ENCODE data around the gene AK5. TPM values are rescaled to one million over a fixed set of nuclear protein-coding genes. Genes with fewer than 3 reads are reported as not detected.

AK5 gene
- total RNA-seq, 1 experiment from 2014 or later = 3.8 TPM

- Histone ChIP-seq H3K9me3 (ENCODE audit: low read length) (no peaks in the 10 kb centered on the region), H3K27me3 (ENCODE audit: low read length) (no peaks in the 10 kb centered on the region), H3K36me3 (ENCODE audit: low read depth, low read length) (no peaks in the 10 kb centered on the region), H3K27ac (ENCODE audit: low read length) (no peak overlapping the region), H3F3A (ENCODE audit: low read length, unreplicated experiment) (no peaks in the 10 kb centered on the region), H3K9ac (ENCODE audit: low read length) (no peak overlapping the region), H3K79me2 (ENCODE audit: low read length) (no peaks in the 10 kb centered on the region), H2AFZ (ENCODE audit: low read length) (no peak overlapping the region), H3K4me2 (ENCODE audit: low read length) (no peak overlapping the region), H3K4me3 (ENCODE audit: low read length) (no peak overlapping the region), H3K9me2 (replicated peaks; ENCODE audit: low read length) (no peaks in the 10 kb centered on the region), H3K4me1 (ENCODE audit: insufficient read depth, low read length) (0 out of 2 replicates have a peak, but pooled peaks cover 4% of the 10 kb centered on the region), H4K20me1 (ENCODE audit: low read length) (no peaks in the 10 kb centered on the region)
- no peak for DNase-seq
- CTCF ChIA-PET = no interaction called here
- TF ChIP-seq EZH2 (IDR thresholded peaks at IDR 0.05; ENCODE audit: low read length, unreplicated experiment) (no peak), CTCF (conservative IDR thresholded peaks at IDR 0.05; ENCODE audit: low read depth, low read length) (no peak), EZH2phosphoT487 (IDR thresholded peaks at IDR 0.05; ENCODE audit: borderline replicate concordance, low read length) (no peak)
- no peak for ATAC-seq
- POLR2A ChIA-PET (ENCODE audit: unreplicated experiment) = no interaction called here
- BruUV-seq (replicated peaks) = no TSS peak
- intact Hi-C loops (cut with micrococcal nuclease) = no loop called here
Measured at GRCh38 chr1:77433934-77434333, 152.1 kb downstream of the AK5 start.

GRCh38 chr1:77434967-77435366 lies 153.1 kb downstream of the AK5 start:
- H2AFZ ChIP-seq (ENCODE audit: low read length) = no peak overlapping the region
- ChIA-PET CTCF (no interaction called here), POLR2A (ENCODE audit: unreplicated experiment) (no interaction called here)
- TF ChIP-seq EZH2phosphoT487 (IDR thresholded peaks at IDR 0.05; ENCODE audit: borderline replicate concordance, low read length) (no peak), EZH2 (IDR thresholded peaks at IDR 0.05; ENCODE audit: low read length, unreplicated experiment) (no peak), CTCF (conservative IDR thresholded peaks at IDR 0.05; ENCODE audit: low read depth, low read length) (no peak)
- no peaks in the 10 kb centered on the region for H4K20me1 ChIP-seq (ENCODE audit: low read length)
- no peaks in the 10 kb centered on the region for H3K36me3 ChIP-seq (ENCODE audit: low read depth, low read length)
- H3K27ac ChIP-seq (ENCODE audit: low read length) = no peak overlapping the region
- no peaks in the 10 kb centered on the region for H3K9me2 ChIP-seq (replicated peaks; ENCODE audit: low read length)
- no peaks in the 10 kb centered on the region for H3K27me3 ChIP-seq (ENCODE audit: low read length)
- H3K9me3 ChIP-seq (ENCODE audit: low read length) = no peaks in the 10 kb centered on the region
- DNase-seq (no peak), ATAC-seq (no peak)
- no peak overlapping the region for H3K4me3 ChIP-seq (ENCODE audit: low read length)
- intact Hi-C loops (cut with micrococcal nuclease) = no loop called here
- H3F3A ChIP-seq (ENCODE audit: low read length, unreplicated experiment) = no peaks in the 10 kb centered on the region
- H3K9ac ChIP-seq (ENCODE audit: low read length) = no peak overlapping the region
- no peak overlapping the region for H3K4me2 ChIP-seq (ENCODE audit: low read length)
- no peaks in the 10 kb centered on the region for H3K79me2 ChIP-seq (ENCODE audit: low read length)
- no TSS peak for BruUV-seq (replicated peaks)
- H3K4me1 ChIP-seq (ENCODE audit: insufficient read depth, low read length) = 0 out of 2 replicates have a peak, but pooled peaks cover 4% of the 10 kb centered on the region

- no TSS peak for BruUV-seq (replicated peaks)
- CTCF ChIA-PET = no interaction called here
- no peaks in the 10 kb centered on the region for H3K9me3 ChIP-seq (ENCODE audit: low read length)
Measured at GRCh38 chr1:77438236-77438913, 156.6 kb downstream of the AK5 start.

More at GRCh38 chr1:77438236-77438913, 156.6 kb downstream of the AK5 start:
- no peak overlapping the region for H2AFZ ChIP-seq (ENCODE audit: low read length)
- ATAC-seq (no peak), DNase-seq (no peak)
- H3K9ac ChIP-seq (ENCODE audit: low read length) = no peak overlapping the region
- no peaks in the 10 kb centered on the region for H3K27me3 ChIP-seq (ENCODE audit: low read length)
- no peaks in the 10 kb centered on the region for H3K9me2 ChIP-seq (replicated peaks; ENCODE audit: low read length)
- POLR2A ChIA-PET (ENCODE audit: unreplicated experiment) = interaction anchor here (0.6 to 0.7 kb wide), 2 partner anchors 229 to 1276 kb away, joined by 7 to 17 read pairs; no protein-coding TSS in a partner anchor
- H3K36me3 ChIP-seq (ENCODE audit: low read depth, low read length) = no peaks in the 10 kb centered on the region
- H3K27ac ChIP-seq (ENCODE audit: low read length) = no peak overlapping the region
- no peak overlapping the region for H3K4me2 ChIP-seq (ENCODE audit: low read length)
- intact Hi-C loops (cut with micrococcal nuclease) = no loop called here
- H3K4me3 ChIP-seq (ENCODE audit: low read length) = no peak overlapping the region
- no peaks in the 10 kb centered on the region for H4K20me1 ChIP-seq (ENCODE audit: low read length)
- no peaks in the 10 kb centered on the region for H3F3A ChIP-seq (ENCODE audit: low read length, unreplicated experiment)
- 0 out of 2 replicates have a peak, but pooled peaks cover 4% of the 10 kb centered on the region for H3K4me1 ChIP-seq (ENCODE audit: insufficient read depth, low read length)
- no peaks in the 10 kb centered on the region for H3K79me2 ChIP-seq (ENCODE audit: low read length)
- TF ChIP-seq CTCF (conservative IDR thresholded peaks at IDR 0.05; ENCODE audit: low read depth, low read length) (no peak), EZH2phosphoT487 (IDR thresholded peaks at IDR 0.05; ENCODE audit: borderline replicate concordance, low read length) (no peak), EZH2 (IDR thresholded peaks at IDR 0.05; ENCODE audit: low read length, unreplicated experiment) (no peak)
